NCI-H2107 (cell line): ENCODE measurements around the gene ANXA2.
"Not testable (repeated sequence)": the region's sequence is repeated elsewhere in the genome, so short reads cannot be mapped to it uniquely, and the experiment has no call there.

Source experiments
- DNase-seq: peaks from one replicate; lab custom pipeline; 2025; lab: John Stamatoyannopoulos, UW

The ANXA2 gene

DNA sequence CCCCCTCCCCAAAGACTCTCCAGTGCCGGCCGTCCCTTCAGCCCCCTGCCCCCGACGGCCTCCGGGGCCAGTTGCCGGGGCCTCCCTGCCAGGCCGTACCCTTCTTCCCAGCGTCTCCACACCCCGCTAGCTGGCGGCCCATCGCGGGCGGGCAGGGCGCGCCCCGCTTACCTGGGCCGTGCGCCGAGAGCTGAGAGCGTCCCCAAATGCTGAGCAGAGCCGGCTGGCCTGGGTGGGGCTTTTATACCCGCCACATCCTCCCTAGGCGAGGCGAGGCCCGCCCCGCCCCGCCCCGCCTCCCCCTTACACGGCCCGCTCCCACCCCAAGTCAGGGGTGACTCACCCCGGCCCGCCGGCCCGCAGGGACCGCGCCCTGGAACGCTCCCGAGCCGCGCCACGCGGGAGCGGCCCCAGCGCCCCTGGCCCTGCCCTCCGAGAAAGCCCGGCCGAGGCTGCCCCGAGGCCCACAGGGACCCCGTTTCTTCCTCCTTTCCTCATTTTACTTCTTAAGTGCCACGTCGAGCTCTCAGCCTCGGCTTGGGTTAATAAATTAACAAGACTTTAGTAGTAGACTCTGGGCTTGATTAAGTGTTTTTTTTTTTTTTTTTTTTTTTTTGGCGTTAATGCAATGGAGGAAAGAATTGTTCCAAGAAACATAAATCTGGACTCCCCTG lies at the start of gene ANXA2:
Gene ANXA2 (minus strand): TSS at position 215 of the 674 bp plus-strand sequence. CDS start 11,911 bp downstream, outside the sequence.
- DNase-seq = no peak

DNA sequence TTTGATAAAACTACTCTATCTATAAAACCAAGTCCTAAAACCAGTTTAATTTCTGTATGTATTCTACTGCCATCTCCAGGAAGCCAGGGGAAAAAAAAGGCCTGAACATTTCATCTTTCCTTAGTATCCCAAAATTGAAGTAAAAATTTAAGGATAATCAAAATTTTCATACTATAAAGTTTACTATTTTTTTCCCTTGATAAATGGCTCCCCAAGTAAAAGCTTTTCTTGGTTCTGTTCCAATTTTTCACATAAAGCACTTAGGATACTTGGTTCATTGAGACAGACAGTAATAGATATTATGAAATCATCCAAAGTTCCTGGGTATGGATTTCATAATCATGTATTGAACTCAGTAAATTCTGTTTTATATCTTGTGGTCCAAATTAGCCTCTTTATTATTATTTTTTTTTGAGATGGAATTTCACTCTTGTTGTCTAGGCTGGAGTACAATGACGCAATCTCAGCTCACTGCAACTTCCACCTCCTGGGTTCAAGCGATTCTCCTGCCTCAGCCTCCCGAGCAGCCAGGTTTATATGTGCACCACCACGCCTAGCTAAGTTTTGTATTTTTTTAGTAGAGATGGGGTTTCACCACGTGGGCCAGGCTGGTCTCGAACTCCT lies 46.6 kb upstream of the ANXA2 start:
- no peak for DNase-seq

DNA sequence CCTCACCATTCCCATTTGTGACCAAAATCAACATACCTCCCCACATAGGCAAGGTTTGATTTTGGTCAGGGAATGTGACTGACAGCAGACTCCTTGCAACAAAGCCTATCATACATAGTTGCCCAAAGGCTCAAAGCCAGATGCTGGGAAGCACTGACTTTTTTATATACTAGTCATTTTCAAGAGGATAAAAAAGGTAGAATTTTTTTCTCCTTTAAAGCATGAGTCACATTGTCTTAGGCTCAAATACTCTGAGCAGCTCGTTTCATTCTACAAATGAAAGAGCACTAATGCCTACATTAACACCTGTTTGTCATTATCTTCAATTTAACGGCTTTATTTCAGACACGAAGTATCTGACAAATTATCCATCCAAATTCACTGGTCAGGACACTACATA lies 45.0 kb upstream of the ANXA2 start:
- DNase-seq = no peak

DNA sequence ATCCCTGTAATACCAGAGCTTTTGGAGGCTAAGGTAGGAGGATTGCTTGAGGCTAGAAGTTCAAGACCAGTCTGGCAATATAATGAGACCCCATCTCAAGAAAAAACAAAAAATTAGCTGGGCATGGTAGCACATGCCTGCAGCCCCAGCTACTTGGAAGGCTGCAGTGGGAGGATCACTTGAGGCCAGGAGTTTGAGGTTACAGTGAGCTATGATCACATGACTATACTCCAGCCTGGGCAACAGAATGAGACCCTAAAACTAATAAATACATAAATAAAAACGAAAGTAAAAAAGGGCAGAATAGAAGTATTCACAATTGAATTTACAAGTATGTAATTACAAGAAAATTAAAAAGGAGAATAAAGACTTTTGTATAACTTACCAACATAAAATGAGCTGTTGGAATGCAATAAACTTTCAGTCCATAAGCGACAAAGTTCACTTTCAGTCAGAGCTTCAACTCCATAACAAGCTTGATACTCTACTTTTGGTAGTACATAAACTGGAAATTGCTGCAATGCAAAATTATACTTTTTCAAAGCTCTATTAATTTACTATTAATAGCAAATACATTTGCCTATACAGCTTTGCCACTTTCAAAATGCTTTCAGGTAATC lies 44.4 kb upstream of the ANXA2 start:
- DNase-seq = no peak

DNA sequence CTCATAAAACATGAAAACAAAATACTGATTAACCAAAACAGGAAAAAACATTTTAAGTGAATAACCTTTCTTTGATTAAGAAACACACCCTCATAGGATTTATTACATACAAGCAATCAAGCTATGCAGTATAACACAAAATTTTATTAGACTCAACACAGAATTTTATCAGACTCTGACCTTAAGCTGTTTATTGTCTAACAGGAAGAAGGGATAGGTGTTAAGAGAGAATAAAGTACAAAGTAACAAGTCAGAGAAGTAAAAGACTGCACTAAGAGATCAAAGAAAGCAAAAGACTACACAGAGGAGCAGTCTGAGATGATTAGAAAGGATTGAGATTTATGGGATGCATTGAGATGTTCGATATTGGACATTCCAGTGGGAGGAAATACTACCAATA lies 43.5 kb upstream of the ANXA2 start:
- no peak for DNase-seq

DNA sequence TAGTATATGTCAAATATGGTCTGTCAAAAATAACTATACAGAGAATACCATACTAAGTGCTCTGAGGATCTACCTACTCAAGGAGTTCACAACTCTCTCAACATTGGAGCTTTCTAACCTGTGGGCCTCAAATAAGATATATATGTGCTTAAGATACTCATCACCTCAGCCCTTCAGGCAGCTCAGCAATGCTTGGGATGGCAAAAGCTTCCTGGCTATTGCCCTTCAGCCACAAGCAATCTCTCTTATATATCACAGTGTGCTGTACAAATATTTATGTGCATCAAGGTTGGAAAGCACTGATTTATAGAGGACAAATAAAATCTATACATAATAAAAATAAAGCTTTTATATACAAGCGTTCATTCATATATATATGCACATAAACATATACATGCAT lies 40.9 kb upstream of the ANXA2 start:
- DNase-seq = no peak

DNA sequence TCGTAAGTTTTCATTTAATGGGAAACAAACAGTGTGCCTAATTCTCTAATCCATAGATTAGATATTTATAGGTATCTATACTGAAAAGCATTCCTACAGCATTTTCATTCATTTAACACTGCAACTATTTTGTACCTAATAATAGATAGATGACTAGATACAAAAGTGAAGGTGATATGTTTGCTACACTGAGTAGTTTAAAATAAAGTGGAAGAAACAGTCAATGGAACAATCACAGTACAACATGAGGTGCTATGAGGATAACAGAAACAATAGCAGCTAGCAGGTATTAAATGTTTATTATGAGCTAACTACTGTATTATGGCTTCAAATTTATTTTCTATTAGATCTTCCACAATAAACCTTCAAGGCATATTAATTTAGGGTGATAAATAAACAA lies 31.1 kb upstream of the ANXA2 start:
- DNase-seq = no peak

DNA sequence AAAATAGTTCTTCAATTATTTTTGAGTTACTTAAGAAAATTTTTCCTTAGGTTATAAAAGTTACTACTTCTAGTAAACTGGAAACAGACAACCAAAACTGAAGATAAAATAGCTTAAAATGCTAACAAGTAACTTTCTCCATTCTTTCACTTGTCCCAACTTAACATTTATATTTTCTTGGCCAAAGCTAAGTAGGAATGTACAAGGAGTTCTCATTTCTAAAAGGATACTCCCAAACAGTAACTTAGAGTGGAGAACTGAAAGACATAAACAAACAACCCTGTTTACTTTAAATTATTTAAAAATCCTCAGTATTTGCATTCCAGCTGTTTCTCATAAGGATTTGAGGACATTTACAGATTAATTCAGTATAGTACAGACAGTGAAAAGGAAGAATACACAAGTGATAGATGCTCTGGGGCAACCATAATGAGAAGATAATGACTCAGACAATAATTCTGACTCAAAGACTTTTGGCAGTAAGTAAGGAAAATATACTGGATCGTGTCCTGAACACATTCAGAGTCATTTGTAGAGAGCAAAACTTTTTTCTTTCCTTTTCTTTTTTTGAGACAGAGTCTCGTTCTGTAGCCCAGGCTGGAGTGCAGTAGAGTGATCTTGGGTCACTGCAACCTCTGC lies 29.2 kb upstream of the ANXA2 start:
- no peak for DNase-seq

DNA sequence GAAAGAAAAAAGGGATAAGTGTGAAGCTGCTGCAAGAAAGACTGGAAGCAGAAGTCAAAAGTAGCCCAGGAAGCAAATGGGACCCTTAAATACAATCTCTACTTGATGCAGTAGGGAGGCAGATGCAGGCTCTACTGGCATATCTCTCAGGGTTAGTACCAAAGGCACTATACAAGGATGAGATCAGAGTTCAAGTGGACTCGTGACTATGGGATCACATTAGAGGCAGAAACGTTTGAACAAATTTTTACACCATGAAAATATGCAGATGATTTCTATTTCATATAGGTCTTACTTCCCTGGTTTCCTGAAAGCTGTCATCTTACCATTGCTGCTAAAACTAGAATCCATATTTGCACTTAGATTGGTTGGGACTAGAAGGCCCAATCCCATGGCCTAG lies 27.7 kb upstream of the ANXA2 start:
- no peak for DNase-seq

DNA sequence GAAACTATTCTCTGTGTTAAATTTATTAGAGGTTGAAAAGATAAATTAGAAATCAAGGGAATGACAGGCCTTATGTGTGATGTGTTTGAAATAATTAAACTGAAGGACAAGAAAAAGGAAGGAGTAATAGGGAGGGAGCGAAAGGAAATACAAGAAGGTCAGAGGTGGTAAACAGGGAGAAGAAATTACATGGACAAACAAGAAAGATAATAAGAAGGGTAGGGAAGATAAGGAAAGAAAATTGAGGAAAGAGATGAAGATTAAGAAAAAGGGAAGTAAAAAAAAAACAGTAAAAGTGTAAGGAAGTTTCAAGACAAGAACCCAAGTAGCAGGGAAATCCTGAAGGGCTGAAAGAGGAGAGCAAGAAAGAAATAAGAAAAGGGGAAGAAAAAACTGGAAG lies 26.2 kb upstream of the ANXA2 start:
- DNase-seq = no peak

DNA sequence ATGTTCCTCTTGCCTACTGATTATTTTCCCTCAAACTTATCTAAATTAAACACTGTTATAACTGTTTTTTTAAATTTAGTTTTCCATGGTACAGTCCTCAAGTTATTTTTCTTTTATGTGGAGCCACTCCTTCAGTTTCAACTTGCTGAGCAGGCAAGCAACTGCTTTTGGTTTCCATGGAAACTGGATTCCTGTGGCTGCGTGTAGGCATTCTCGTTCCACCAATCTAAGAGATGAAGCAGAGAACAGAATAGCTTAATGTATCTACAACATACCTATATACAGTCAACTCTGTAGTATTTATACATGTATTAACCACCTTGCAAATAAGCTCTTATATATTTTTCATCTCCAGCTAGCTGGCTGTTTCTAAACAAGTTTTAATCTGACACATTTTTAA lies 25.8 kb upstream of the ANXA2 start:
- DNase-seq = no peak

DNA sequence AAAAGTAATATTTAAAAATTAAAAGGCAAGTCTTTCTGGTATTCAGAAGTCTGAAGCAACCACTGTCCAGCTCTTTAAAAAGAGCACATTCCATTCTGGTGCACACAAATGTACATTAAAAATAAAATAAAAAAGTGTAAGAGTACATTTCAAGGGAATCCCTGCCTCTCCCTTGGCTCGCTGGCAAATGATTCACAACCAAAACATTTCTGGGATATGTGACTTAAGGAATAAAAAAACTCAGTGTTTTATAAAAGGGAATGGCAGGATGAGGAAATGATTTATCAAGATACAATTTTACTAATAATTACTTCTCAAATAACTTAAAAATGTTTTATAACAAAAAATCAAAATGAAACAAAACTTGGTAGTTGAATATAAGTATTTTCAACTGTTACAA lies 23.8 kb upstream of the ANXA2 start:
- DNase-seq = no peak

DNA sequence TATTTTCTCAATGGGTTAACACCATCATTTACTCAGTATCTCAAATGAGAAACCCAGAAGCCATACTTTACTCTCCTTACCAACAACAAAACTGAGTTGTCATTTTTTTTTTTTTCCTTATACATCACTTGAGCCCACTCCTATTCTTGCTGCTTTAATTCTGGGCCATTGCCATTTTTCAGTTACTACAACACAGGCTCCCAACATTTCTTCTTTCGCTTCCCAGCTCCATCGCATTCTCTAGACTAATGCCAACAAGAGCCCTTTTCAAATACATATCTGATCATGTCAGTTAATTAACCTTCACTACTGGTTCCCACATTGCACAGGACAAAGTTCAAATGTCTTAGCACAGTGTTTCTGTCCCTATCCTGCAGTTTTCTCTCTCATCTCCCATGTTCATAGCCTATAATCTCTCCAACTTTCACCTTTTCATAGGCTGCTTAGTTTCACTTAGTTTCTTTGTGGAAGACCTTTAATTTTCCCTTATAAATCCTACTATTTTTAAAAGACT lies 22.5 kb upstream of the ANXA2 start:
- no peak for DNase-seq

DNA sequence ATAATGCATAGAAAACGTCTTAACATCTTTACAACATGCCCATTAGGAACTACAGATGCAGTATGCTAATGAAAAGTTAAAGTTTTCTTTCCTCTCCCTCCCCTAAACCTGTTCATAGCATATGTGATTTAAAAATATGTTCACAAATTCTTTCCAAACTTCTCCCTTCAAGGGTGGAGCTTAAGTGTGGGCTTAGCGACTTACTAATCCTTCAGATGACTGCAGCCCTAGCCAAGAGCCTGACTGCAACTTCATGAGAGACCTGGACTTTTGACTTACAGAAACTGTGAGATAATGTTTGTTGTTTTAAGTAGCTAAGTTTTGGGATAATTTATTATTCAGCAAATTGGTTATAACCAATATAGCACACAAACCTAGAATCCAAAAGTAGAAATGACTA lies 22.0 kb upstream of the ANXA2 start:
- no peak for DNase-seq

DNA sequence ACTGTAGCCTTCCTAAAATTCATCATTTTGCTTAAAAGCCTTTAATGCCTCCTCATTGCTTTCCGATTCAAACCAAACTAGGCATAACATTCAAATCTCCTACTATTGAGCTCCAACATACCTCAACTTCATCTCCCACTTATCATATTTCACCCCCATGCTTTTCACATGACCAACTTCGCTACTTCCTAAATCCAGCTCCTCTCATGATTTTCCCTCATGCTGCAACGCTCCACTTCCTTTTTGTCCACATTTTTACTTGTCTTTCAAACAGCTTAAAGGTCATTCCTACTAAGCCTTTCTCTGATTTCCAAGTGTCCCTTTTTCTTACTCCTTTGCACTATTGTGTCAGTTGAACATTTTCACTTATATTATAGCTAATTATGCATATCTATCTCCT lies 20.3 kb upstream of the ANXA2 start:
- DNase-seq = no peak

DNA sequence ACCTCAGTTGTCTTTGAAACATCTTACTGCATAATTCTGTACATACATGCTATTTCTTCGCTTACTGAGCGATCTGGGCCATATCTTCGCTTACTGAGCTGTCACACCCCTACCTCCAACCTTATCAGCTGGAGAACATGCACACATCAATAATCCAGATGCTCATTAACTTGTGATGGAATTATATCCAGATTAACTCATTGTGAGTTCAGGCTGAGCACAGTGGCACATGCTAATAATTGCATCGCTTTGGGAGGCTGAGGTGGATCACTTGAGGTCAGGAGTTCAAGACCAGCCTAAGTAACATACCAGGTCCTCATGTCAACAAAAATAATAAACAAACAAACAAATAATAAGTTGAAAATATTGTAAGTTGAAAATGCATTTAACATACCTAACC lies 19.3 kb upstream of the ANXA2 start:
- DNase-seq = no peak

DNA sequence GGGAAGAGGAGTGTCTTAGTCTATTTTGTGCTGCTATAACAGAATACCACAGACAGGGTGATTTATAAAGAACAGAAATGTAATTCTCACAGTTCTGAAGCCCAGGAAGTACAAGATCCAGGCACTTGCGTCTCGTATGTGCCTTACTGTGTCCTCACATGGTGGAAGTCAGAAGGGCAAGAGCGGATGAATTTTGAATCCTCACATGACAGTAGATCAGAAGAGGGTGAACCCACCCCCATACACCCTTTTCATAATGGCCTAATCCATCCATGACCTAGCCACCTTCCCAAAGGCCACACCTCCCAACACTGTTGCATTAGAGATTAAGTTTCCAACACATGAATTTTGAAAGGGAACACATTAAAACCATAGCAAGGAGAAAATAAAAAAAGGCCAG lies 18.7 kb upstream of the ANXA2 start:
- no peak for DNase-seq

DNA sequence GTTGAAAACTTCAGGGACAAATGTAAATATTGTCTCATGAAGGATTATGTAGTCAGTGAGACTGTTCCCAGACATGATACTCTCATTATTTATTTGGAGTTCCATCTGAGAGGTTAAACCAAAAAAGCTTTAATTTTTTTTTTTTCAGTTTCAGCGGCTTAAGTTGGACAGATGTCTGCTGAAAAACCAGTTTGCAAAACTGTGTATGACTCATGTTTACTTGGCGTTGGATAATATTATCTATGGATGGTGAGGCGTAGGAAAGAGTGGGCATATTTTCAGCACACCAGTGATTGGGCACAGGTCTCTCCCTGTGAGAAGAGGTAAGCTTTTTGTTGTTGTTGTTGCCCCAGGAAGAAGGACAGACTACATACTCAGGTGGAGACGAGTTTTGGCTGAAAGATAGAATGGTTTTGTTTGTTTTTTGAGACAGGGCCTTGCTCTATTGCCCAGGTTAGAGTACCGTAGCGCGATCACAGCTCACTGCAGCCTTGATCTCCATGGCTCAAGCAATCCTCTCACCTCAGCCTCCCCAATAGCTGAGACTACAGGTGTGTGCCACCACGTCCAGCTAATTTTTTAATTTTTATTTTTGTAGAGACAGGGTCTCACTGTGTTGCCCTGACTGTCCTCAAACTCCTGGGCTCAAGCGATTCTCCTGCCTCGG lies 16.4 kb upstream of the ANXA2 start:
- DNase-seq = no peak

DNA sequence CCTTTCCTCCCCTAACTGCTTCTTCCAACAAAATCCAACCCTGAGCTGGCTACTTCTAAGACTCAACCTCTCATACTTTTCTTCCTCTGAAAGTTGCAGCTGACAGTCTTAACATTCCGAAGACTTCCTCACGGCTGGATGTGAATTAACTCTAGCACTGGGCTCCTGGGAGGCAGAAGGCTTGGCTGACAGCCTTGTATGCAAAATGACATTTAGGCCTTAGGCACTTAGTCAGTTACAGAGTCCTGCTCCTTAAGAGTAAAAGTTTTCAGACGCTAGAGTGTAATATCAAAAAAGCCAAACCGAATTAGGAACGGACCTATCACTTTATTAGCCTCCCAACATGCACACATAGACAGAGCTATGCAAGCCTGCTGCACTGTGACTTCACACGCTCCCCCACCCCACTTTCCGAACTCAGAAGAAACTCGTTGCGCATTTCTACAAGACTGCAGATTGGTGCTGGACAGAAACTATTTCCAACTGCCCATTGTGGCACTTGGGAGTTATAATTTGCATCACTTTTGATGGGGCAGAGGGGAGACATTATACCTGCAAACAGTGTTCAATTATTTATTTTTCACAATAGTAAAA lies 15.5 kb upstream of the ANXA2 start:
- DNase-seq = no peak

DNA sequence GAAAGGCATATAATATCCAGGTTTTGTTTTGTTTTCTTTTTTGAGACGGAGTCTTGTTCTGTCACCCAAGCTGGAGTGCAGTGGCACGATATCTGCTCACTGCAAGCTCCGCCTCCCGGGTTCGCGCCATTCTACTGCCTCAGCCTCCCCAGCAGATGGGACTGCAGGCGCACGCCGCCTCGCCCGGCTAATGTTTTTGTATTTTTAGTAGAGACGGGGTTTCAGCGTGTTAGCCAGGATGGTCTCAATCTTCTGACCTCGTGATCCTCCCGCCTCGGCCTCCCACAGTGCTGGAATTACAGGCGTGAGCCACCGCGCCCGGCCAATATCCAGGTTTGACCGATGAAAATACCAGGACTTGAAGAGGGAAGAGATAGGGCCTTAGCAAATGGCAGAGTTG lies 15.0 kb upstream of the ANXA2 start:
- DNase-seq = not testable (repeated sequence)

DNA sequence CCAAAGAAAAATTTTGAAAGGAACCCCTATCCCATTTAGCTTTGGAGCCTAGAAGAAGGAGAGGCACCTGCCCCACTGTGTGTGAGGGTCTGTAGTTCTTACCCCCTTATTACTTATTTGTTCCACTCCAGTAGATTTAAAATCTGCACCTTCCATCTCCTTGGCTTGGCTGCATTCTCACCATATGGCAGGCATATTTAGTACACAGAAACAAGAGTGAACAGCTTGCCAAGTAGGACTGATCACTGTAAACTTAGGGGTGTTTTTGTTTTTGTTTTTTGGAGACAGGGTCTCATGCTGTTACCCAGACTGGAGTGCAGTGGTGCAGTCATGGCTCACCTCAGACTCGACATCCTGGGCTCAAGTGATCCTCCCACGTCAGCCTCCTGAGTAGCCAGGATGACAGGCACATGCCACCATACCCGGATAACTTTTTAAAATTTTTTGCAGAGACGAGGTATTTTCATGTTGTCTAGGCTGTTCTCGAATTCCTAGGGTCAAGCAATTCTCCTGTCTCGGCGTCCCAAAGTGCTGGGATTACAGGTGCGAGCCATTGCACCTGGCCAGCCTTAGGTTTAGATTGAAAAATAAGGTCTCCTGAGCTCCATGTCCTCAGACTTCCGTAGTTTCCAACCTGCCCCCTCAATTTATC lies 14.1 kb upstream of the ANXA2 start:
- no peak for DNase-seq
